ENCODE measurements around the gene TMEM120B.

Gene TMEM120B

DNA sequence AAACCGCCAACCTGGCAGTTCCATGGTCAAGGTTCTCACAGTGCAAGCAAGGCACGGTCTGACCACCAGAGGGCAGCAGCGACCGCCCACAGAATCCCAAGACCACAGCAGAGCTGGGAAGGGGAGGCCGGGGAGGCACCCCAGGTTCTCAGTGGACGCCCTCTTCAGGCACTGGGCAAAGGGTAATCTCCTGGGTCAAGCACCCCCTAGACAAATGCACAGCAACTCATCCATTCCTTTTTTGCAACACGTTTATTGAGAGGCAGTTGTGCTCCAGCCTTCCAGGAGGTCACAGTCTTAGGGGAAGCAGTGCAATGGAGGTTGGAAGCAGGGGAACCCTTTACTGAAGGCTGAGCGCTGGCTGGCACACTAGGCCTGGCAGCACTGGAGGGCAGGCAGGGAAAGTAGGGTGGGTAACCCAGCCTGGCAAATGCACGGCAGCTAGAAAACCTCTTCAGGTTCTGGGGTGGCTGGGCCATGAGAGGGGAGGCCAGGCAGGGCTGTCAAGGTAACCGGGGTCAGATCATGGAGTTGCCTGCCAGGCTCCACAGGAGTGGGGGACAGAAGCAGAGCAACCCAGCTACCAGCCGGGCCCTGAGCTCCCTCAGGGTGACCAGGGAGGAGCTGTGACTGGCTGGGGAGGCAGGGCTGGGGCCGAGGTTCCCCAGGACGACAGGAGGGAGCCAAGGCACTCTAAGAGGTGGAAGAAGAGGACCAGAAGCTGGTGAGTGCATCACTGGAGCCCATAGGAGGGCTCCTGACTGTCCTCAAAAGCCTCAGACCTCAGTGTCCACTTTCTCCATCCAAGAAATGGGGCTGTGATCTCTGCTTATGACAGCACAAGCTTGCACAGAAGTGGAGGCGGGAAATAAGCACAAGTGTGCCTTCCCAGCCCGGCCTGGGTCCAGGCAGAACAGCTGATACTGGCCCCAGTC is 82.7 kb downstream of the TMEM120B start:
- peak overlapping the region; percentile 100 for H3K27ac ChIP-seq
- ChIA-PET CTCF (interaction anchor here (0.5 to 7.9 kb wide), 31 partner anchors 8 to 850 kb away, joined by 3 to 212 read pairs (median 5); partner anchors contain the start of genes PSMD9 and SETD1B), POLR2A (ENCODE audit: low non-redundant PET) (interaction anchor here (1.1 to 2.2 kb wide), 2 partner anchors 17 to 93 kb away, joined by 3 to 12 read pairs; partner anchors contain the start of gene PSMD9)
- TF ChIP-seq, protein P1, sequence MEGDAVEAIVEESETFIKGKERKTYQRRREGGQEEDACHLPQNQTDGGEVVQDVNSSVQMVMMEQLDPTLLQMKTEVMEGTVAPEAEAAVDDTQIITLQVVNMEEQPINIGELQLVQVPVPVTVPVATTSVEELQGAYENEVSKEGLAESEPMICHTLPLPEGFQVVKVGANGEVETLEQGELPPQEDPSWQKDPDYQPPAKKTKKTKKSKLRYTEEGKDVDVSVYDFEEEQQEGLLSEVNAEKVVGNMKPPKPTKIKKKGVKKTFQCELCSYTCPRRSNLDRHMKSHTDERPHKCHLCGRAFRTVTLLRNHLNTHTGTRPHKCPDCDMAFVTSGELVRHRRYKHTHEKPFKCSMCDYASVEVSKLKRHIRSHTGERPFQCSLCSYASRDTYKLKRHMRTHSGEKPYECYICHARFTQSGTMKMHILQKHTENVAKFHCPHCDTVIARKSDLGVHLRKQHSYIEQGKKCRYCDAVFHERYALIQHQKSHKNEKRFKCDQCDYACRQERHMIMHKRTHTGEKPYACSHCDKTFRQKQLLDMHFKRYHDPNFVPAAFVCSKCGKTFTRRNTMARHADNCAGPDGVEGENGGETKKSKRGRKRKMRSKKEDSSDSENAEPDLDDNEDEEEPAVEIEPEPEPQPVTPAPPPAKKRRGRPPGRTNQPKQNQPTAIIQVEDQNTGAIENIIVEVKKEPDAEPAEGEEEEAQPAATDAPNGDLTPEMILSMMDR (conservative IDR thresholded peaks at IDR 0.05; ENCODE audit: low read depth), result peak; percentile 76
- DNase-seq (ENCODE audit: low spot score), result peak; percentile 76

DNA sequence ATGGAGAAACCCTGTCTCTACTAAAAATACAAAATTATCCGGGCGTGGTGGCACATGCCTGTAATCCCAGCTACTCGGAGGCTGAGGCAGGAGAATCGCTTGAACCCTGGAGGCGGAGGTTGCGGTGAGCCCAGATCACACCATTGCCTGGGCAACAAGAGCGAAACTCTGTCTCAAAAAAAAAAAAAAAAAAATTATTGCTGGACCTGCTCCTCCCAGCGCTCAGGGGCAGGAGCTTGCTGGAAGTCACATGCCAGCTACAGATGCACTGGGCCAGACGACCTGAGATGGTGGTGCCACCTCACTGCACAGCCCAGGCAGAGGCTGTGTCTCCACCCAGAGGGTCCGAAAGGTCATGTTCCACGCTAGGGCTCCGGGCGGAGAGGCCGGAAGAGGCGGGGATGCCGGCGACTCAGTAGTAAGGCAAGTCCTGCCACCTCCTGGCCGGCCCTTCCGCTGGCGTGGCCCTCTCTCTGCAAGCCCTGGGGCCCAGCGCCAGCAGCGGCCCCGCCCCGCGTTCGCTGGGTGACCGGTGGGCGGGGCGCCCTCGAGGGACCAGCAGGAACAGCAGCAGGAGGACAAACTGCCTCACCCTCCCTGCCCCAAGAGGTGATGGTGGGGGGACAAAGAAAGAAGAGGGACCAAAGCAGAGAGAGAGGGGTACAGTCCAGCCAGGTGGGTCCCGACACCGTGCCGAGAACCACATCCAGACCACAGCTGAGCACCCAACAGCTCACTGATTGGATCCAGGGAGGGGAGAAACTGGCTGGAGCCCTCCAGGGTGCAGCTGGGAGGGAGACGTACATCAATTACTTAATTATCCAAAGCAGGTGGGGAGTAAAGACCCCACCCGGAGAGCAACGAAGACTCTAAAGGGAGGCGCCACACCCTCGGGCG is 84.6 kb downstream of the TMEM120B start:
- ChIA-PET CTCF (interaction anchor here (0.6 to 7.9 kb wide), 3 partner anchors 12 to 38 kb away, joined by 5 to 212 read pairs (median 155); no protein-coding TSS in a partner anchor), POLR2A (ENCODE audit: low non-redundant PET) (no interaction called here)
- no peak for DNase-seq (ENCODE audit: low spot score)
- peak overlapping the region; percentile 100 for H3K27ac ChIP-seq
- TF ChIP-seq, protein P1 (conservative IDR thresholded peaks at IDR 0.05; ENCODE audit: low read depth), result 0 out of 2 replicates have a peak, but pooled peaks have one; percentile 25

DNA sequence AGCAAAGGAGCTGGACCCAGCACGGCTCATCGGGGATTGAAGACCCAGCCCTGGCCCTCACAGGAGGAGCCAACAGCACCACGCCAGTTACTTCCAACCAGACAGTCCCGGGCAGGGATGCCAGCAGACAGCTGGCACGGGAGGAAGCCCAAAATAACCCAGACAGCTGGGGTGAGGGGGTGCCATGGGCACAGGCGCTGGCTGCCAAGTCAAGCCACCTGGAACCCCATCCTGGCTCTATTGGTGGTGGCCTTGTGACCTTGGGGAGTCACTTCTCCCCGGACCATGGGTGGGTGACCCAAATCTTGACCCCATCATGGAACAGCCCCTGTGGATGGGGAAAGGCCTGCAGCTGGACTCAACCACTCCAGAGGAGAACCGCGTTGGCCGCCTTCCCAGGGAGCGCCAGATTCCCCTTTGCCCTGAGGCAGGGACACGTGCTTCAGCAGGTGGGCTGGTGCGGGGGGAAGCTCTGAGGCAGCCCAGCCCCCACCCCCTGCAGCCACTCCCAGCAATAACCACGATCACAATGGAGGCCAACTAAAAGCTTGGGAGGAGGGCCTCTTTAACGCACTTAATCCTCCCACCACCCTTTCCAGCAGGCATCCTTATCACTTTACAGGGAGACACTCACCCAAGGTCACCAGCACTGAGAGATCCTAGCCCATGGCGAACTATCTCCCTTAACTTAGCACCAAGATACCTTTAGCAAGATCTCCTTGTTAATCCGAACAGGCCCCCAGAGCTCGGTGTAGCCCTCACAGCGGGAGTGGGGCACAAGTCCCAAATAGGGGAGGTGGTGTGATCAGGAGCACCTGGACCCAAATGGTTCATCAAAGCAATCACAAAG is 85.6 kb downstream of the TMEM120B start:
- no peak for DNase-seq (ENCODE audit: low spot score)
- POLR2A ChIA-PET (ENCODE audit: low non-redundant PET), result no interaction called here
- TF ChIP-seq, protein P1 (conservative IDR thresholded peaks at IDR 0.05; ENCODE audit: low read depth), result no peak
- peak overlapping the region; percentile 100 for H3K27ac ChIP-seq
- CTCF ChIA-PET, result interaction anchor here (0.6 to 7.9 kb wide), 3 partner anchors 11 to 569 kb away, joined by 4 to 212 read pairs (median 5); no protein-coding TSS in a partner anchor

DNA sequence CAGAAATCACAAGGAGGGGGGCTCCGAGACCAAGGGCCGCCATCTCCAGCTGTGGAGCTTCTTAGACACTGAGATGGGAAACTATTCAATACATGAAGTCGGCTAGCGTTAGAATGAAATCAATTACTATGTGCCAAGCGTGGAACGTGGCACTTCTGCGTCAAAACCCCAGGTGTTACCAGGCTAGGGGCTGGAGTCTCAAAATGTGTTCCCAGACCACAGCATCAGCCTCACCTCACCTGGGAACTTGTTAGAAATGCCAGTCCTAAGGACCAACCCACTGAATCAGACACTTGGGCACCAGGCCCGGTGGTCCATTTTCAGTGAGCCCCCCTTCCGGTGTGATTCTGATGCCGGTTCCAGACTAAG is 86.2 kb downstream of the TMEM120B start:
- TF ChIP-seq, protein P1 (conservative IDR thresholded peaks at IDR 0.05; ENCODE audit: low read depth), result no peak
- CTCF ChIA-PET, result interaction anchor here (7.9 kb wide), 1 partner anchor 11 kb away, joined by 212 read pairs; no protein-coding TSS in a partner anchor
- no peak for DNase-seq (ENCODE audit: low spot score)
- peak overlapping the region; percentile 100 for H3K27ac ChIP-seq
- POLR2A ChIA-PET (ENCODE audit: low non-redundant PET), result no interaction called here

DNA sequence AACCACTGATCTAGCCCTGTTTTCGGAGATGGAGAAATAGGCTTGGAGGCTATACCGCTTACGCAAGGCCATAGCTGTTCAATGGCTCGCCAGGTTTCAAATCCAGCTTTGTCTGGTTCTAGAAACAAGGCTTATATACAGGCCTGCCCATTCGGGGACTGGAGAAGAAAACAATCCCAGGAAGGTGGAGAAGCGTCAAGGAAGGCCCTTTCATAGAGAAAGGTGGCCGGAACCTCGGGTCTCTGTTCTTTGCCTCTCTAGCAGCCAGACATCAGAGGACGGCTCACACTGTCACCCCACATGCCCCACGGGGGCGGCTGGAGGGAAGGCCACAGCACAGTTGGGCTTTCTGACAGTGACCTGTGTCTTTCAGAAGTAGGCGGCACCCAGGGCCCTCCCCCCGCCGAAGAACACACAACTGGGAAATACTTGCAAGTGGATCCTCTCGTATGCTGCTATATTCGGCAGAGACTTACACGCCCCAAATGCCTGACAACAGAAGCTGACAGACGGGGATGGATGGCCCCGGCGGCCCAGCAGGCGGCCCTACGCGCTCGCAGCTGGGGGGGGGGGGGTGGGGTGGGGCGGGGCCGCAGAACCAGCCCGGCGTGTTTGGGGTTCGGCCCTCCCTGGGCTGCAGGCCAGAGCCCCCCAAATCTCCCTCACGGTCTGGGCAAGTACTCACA is 86.7 kb downstream of the TMEM120B start:
- DNase-seq (ENCODE audit: low spot score), result peak; percentile 78
- ChIA-PET CTCF (interaction anchor here (0.5 to 7.9 kb wide), 2 partner anchors 10 to 23 kb away, joined by 3 to 212 read pairs; no protein-coding TSS in a partner anchor), POLR2A (ENCODE audit: low non-redundant PET) (interaction anchor here (0.6 kb wide), 1 partner anchor 11 kb away, joined by 5 read pairs; no protein-coding TSS in a partner anchor)
- peak overlapping the region; percentile 100 for H3K27ac ChIP-seq
- TF ChIP-seq, protein P1 (conservative IDR thresholded peaks at IDR 0.05; ENCODE audit: low read depth), result no peak
